Activated CD4-positive, alpha-beta T cell treated with anti-CD3 and anti-CD28 coated beads, Interleukin-2, amount 50 U/mL, for 16 hours (primary cell): Measurements from ENCODE around the gene SERPINF2.
"Not testable (repeated sequence)": the region's sequence is repeated elsewhere in the genome, so short reads cannot be mapped to it uniquely, and the experiment has no call there.

Experiments
- DNase-seq: peaks from one replicate; pipeline ENCODE4 v3.0.0-alpha.2; 2020

Gene SERPINF2

DNA sequence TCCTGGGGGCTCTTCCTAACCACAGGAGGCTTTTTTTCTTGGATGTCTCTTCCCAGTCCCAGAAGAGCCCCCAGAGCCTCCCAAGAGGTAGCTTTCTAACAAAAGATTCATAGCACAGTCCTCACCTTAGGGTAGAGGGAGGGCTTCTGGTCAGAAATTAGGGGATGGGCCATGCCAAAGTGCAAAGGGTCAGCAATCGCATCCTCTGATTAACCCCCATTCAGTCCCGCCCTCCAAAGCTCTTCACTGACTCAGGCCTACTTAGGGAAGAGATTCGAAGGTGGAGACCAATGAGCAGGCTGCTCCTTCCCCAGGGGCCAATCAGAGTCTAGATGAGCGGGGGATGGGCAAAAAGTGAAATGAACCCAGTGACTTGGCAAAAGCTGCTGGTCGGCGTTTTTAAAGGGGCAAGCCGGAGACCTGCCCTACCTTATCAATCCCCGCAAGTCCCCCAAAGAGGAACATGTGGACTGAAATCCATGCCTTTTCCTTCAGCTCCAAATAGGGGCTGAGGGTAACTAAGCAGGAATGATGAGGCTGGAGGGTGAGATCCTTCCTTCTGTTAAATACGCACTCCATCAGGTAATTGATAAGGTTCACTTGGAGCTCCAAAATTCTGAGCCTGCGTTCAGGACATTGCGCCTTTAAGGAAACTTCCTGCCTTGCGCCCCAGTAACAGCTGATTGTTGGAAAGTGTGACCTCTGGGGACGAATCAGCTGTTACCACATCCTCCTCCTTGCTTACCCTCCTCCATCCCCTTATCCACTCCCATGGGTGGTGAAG, 25.6 kb upstream of the SERPINF2 start:
- peak; percentile 98 for DNase-seq

DNA sequence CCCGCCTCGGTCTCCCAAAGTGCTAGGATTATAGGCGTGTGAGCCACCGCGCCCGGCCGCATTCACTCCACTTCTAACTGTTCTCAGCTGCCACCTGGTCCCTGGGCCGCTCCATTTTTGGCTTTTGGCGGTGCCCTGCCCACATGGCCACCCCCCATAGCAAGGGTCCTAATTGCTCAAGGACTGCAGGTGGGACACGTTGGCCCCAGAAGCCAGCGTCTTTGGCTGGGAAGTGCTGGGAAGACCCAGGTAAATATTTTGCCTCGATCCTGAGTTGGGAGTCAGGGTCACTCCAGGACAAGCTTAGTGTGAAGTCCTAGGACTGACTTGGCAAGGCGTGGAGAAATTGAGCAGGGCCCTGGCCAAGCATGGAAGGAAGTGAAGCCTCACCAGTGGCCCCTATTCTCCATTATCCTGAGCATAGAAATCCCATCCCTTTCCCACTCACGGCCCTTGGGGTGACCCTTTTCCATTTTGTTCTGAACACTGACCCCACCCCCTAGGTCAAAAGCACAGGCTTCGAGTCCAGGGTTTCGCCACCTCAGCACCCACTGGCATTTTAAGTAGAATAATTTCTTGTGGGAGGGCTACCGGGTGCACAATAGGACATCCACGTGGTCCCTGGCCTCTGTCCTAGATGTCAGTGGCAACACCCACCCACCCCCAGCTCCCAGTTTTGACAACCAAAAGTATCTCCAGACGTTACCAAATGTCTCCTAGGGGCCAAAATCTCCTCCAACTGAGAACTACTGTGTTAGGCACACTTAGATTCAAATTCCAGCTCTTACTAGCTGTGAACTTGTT, 24.1 kb upstream of the SERPINF2 start:
- no peak for DNase-seq

DNA sequence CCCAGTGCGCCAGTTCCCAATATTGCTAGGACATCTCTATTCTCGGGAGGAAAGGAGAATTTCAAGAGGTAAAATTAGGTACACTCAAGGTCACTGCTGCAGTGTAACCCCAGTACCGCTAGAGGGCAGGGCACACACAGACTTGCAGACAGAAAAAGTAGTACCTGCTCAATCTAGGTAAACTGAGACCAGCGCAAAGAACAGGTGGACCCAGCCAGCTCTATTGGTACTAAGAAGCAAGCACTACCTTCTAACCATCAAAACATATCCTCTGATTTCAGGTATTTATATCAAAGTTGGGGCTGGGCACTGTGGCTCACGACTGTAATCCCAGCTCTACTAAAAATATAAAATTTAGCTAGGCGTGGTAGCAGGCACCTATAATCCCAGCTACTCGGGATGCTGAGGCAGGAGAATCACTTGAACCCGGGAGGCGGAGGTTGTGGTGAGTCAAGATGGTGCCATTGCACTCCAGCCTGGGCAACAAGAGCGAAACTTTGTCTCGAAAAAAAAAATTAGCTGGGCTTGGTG, 21.8 kb upstream of the SERPINF2 start:
- peak; percentile 69 for DNase-seq

DNA sequence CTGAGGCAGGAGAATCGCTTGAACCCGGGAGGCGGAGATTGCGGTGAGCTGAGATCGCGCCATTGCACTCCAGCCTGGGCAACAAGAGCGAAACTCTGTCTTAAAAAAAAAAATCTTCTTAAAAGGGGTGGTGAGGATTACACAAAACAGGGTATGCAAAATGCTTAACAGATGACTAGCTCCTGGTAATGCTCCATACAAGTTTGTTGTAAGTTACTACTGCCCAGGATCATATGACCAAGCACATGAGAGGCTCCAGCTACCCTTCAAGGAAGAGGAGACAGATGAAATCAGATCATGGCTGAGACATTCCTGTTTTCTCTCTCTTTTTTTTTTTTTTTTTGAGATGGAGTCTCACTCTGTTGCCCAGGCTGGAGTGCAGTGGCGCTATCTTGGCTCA, 20.6 kb upstream of the SERPINF2 start:
- not testable (repeated sequence) for DNase-seq

DNA sequence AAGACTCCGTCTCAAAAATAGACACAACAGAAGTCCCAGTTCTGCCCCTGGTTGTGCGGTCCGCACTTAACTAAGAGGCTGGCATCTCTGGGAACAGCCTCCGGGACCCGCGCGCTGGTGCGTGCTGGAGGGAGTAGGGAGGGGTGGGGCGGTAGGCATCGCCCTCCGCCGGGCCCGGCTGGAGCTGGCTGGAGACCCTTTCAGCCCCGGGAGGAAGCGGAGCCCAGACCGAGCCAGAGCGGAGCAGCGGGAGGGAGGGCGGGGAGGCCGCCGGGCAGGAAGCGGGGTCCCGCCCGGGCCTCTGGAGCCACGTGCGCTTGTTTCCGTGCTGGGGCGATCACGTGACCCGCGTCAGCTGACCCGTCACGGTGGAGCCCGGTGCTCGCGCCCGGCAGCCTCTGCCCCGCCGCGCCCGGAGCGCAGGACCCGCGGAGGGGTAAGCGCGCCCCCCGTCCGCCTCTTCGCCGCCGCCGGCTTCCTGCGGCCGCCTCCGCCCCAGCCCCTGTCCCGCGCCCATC, 18.3 kb upstream of the SERPINF2 start, which contains the start of gene WDR81:
Gene WDR81 (plus strand): TSS at position 354 of the 518 bp plus-strand sequence. CDS start 256 bp downstream, outside the sequence.
- peak; percentile 88 for DNase-seq

DNA sequence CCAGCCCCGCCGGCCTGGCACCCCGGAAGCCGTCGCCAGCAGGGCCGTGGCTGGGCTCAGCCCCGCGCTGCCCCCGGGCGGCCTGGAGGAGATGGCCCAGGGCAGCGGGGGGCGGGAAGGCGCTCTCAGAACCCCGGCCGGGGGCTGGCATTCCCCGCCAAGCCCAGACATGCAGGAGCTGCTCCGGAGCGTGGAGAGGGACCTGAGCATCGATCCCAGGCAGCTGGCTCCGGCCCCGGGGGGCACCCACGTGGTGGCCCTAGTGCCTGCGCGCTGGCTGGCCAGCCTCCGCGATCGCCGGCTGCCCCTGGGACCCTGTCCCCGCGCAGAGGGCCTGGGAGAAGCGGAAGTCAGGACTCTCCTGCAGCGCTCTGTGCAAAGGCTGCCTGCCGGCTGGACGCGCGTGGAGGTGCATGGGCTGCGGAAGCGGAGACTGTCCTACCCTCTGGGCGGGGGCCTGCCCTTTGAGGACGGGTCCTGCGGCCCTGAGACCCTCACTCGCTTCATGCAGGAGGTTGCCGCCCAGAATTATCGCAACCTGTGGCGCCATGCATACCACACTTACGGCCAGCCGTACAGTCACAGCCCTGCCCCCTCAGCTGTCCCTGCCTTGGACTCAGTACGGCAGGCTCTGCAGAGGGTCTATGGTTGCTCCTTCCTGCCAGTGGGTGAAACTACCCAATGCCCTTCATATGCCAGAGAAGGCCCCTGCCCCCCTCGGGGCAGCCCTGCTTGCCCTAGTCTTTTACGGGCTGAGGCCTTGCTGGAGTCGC, 17.6 kb upstream of the SERPINF2 start:
- no peak for DNase-seq

DNA sequence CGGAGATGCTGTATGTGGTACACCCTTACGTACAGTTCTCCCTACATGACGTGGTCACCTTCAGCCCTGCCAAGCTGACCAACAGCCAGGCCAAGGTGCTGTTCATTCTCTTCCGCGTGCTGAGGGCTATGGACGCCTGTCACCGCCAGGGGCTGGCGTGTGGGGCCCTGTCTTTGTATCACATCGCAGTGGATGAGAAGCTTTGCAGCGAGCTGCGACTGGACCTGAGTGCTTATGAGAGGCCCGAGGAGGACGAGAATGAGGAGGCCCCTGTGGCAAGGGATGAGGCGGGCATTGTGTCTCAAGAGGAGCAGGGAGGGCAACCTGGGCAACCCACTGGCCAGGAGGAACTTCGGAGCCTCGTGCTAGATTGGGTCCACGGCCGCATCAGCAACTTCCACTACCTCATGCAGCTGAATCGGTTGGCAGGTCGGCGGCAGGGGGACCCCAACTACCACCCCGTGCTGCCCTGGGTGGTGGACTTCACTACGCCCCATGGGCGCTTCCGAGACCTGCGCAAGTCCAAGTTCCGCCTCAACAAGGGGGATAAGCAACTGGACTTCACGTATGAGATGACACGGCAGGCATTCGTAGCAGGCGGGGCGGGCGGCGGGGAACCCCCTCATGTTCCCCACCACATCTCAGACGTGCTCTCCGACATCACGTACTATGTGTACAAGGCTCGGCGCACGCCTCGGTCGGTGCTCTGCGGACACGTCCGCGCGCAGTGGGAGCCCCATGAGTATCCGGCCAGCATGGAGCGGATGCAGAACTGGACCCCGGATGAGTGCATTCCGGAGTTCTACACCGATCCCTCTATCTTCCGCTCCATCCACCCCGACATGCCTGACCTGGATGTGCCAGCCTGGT, 16.8 kb upstream of the SERPINF2 start:
- DNase-seq: no peak

DNA sequence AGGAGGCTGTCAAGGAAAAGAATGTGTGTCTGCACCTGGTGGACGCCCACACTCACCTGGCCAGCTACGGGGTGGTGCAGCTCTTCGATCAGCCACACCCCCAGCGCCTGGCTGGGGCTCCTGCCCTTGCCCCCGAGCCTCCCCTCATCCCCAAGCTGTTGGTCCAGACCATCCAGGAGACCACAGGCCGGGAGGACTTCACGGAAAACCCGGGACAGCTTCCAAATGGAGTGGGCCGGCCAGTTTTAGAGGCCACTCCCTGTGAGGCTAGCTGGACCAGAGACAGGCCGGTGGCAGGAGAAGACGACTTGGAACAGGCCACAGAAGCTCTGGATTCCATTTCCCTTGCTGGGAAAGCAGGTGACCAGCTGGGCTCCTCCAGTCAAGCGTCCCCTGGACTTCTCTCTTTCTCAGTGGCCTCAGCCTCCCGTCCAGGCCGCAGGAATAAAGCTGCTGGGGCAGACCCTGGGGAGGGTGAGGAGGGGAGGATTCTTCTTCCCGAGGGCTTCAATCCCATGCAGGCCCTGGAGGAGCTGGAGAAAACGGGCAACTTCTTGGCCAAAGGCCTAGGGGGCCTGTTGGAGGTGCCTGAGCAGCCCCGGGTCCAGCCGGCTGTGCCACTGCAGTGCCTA, 15.9 kb upstream of the SERPINF2 start:
- DNase-seq: no peak

DNA sequence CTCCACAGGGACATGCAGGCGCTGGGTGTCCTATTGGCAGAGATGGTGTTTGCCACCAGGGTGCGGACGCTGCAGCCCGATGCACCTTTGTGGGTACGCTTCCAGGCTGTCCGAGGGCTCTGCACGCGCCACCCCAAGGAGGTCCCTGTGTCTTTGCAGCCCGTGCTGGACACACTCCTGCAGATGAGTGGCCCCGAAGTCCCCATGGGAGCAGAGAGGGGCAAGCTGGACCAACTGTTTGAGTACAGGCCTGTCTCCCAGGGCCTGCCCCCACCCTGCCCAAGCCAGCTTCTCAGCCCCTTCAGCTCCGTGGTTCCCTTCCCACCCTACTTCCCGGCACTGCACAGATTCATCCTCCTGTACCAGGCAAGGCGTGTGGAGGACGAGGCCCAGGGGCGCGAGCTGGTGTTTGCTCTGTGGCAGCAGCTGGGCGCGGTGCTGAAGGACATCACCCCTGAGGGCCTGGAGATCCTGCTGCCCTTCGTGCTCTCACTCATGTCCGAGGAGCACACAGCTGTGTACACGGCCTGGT, 15.3 kb upstream of the SERPINF2 start:
- no peak for DNase-seq

DNA sequence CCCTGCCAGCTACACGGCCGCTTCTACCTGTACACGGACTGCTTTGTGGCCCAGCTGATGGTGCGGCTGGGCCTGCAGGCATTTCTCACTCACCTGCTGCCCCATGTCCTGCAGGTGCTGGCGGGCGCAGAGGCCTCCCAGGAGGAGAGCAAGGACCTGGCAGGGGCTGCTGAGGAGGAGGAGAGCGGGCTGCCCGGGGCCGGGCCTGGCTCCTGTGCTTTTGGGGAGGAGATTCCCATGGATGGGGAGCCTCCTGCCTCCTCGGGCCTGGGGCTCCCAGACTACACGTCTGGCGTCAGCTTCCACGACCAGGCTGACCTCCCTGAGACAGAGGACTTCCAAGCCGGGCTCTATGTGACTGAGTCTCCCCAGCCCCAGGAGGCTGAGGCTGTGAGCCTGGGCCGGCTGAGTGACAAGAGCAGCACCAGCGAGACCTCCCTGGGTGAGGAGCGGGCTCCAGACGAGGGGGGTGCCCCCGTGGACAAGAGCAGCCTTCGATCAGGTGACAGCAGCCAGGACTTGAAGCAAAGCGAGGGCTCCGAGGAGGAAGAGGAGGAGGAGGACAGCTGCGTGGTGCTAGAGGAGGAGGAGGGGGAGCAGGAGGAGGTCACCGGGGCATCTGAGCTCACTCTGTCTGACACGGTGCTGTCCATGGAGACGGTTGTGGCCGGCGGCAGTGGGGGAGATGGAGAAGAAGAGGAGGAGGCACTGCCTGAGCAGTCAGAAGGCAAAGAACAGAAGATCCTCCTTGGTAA, 14.6 kb upstream of the SERPINF2 start:
- no peak for DNase-seq

DNA sequence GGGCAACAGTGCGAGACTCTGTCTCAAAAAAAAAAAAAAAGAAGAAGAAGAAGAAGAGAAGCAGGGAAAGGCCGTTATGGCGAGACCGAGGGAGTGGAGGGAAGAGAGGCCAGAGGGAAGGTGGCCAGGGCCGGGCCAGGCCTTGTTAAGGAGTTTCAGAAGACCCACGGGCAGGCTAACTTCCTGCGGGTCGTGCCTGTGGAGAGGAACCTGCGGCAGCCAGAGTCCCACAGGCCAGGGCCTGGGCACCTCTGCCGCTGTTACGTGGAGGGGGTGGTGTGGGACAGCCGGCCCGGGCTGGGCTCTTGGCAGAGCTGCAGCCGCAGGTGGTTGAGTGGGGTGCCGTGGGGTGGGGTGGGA, 12.7 kb upstream of the SERPINF2 start:
- no peak for DNase-seq

DNA sequence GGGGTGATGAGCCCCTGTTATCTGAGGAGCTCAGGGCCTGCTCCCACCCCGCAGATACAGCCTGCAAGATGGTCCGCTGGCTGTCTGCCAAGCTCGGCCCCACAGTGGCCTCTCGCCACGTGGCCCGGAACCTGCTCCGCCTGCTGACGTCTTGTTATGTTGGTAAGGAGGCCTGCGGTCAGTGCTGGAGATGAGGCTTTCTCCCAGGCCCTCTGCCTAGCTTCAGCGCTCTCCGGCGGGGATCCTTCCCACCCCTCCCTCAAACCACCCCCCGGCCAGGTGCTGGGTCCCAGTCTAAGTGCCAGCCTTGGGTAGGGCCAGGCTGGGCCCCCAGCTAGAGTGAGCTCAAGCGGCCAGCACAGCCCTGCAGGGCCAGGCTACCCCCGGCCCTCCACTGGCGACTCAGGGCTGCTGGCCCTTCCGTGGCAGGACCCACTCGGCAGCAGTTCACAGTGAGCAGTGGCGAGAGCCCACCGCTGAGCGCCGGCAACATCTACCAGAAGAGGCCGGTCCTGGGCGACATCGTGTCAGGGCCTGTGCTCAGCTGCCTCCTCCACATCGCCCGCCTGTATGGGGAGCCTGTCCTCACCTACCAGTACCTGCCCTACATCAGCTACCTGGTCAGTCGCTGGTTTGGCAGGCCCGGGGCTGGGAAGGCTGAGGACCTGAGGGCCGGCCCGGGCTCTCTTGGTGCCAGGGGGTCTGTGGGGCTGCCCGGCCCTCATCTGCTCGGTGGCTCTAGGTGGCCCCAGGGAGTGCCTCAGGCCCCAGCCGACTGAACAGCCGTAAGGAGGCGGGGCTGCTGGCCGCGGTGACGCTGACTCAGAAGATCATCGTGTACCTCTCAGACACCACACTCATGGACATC, 12.1 kb upstream of the SERPINF2 start:
- DNase-seq: no peak

DNA sequence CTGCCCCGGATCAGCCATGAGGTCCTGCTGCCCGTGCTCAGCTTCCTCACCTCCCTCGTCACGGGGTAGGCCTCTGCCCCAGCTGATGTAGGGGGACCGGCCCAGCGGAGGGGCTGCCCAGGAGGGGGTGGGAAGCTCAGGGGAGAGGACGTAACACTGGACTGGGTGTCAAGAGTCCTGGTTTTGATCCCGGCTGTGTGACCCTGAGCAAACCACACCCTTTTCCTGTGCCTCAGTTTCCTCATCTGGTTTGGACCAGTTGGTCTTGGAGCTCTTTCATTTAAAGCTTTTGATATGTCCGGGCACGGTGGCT, 11.5 kb upstream of the SERPINF2 start:
- no peak for DNase-seq

DNA sequence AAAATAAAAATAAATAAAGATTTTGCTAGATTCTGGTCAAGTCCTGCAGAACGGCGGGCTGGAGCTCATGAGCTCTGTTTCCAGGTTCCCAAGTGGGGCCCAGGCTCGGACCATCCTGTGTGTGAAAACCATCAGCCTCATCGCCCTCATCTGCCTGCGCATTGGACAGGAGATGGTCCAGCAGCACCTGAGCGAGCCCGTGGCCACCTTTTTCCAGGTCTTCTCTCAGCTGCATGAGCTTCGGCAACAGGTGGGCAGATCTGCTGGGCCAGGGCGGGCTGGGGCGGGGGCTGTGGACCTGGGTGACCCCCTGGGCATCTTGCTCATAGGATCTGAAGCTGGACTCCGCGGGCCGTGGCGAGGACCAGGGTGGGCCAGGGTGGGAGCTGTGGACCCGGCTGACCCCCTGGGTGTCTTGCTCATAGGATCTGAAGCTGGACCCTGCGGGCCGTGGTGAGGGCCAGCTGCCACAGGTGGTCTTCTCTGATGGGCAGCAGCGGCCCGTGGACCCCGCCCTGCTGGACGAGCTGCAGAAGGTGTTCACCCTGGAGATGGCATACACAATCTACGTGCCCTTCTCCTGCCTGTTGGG, 10.3 kb upstream of the SERPINF2 start:
- no peak for DNase-seq

DNA sequence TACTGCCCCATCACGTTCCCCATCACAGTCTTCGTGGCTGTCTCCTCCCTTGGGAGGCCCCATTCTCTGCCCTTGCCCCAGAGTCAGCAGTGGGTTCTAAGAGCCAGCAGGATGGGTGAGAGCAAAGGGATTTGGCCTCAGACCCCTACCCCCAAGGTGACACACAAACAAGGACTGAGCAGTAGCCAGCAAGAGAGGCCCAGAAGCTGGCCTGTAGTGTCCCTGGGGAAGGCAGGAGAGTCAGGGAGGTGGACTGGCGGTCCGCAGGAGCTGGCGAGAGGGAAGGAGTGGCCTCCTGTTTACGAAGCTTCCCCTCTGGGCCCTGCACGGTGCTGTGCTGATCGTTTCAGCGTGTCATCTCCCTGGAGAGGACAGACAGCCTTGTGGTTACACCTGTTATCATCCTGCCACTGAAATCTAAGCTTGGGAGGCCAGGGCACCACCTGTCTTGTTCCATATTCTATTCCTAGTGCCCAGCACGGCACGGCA, 9.8 kb upstream of the SERPINF2 start:
- DNase-seq: no peak

DNA sequence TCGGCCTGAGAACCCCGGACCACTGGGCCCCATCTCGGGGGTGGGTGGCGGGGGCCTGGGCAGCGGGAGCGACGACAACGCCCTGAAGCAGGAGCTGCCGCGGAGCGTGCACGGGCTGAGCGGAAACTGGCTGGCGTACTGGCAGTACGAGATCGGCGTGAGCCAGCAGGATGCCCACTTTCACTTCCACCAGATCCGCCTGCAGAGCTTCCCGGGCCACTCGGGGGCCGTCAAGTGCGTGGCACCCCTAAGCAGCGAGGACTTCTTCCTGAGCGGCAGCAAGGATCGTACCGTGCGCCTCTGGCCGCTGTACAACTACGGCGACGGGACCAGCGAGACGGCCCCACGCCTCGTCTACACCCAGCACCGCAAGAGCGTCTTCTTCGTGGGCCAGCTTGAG, 8.9 kb upstream of the SERPINF2 start:
- DNase-seq: no peak

DNA sequence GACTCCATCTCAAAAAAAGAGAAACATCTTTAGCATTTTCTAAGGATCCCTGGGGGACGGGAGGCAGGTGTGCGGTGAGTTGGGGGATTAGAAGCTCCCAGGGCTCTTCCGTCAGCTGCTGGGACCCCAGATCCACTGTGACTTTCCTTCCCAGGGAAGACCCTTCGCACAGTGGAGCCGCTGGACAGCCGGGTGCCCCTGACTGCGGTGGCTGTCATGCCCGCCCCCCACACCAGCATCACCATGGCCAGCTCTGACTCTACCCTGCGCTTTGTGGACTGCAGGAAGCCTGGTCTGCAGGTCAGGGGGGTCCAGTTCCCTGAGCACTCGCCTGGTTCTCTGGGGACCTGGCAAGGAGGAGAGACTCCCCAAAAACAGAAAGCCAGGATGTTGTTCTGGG, 7.3 kb upstream of the SERPINF2 start:
- no peak for DNase-seq

DNA sequence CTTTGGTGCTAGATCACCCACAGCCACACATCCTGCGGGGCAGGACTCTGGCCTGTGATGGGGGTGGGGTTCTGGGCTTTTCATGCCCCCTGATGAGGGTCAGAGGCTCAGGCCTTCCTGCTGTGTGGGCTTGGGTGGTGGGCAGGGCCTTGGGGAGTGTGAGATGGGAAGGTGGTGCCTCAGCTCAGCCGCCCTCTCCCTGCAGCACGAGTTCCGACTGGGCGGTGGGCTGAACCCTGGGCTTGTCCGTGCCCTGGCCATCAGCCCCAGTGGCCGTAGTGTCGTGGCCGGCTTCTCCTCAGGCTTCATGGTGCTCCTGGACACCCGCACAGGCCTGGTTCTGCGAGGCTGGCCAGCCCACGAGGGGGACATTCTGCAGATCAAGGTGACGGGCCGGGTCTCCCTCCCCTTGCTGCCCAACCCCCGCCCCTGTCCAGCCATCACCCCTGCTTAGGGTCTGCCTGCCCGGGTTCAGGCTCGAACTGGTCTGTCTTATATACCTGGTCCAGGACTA, 6.8 kb upstream of the SERPINF2 start:
- DNase-seq: no peak
